B cell (primary cell): ENCODE measurements around the gene DKKL1.

Source experiments
- CTCF ChIP-seq: fragments of 200-600 bp; IDR thresholded peaks from one replicate; pipeline ENCODE4 v1.8.0; 2022; ENCODE audit warnings: antibody characterized with exemption, mild to moderate bottlenecking
- EZH2 ChIP-seq: IDR thresholded peaks from 2 replicates; pipeline ENCODE4 v1.6.1; 2012; ENCODE audit warnings: borderline replicate concordance, low read depth, mild to moderate bottlenecking, moderate library complexity, low read length; ENCODE audit not compliant: insufficient read depth, poor library complexity, severe bottlenecking

GRCh38 chr19:49407482-49408015 lies 43.9 kb downstream of the DKKL1 start:
- TF ChIP-seq CTCF = no peak
- no peak for TF ChIP-seq EZH2
